Stomach (tissue), 9 donors: ENCODE measurements around the gene SPOCD1. TPM values are rescaled to one million over a fixed set of nuclear protein-coding genes. Genes with fewer than 3 reads are reported as not detected.

Experiments
- DNase-seq, 2 donors: peaks; one replicate each; pipeline versions ENCODE4 v3.0.0 to v3.0.0-alpha.2; 2013 to 2019
- H3K27ac ChIP-seq, 5 donors: fragments of 200-600 bp in 4 of 5; sonication (generic) in 4 of 5; one replicate each; pipeline ENCODE4 v1.5.1; 2013 to 2019; ENCODE audit warnings: mild to moderate bottlenecking in 1 of 5, moderate library complexity in 1 of 5
- H3K27me3 ChIP-seq, 3 donors: fragments of 200-600 bp; sonication (generic); one replicate each; pipeline ENCODE4 v1.5.1; 2017 to 2019; ENCODE audit warnings: mixed run types in 1 of 3
- H3K36me3 ChIP-seq, 4 donors: fragments of 200-600 bp; sonication (generic); 1 replicate in 3 of 4; 2 replicates in 1 of 4; pipeline ENCODE4 v1.5.1; 2016 to 2019
- H3K4me1 ChIP-seq, 4 donors: fragments of 200-600 bp; sonication (generic); one replicate each; pipeline ENCODE4 v1.5.1; 2016 to 2019
- H3K4me3 ChIP-seq, 4 donors: fragments of 200-600 bp; sonication (generic) in 3 of 4; one replicate each; pipeline ENCODE4 v1.5.1; 2016 to 2019; ENCODE audit warnings: mild to moderate bottlenecking in 1 of 4
- H3K9me3 ChIP-seq, 4 donors: fragments of 200-600 bp; sonication (generic); one replicate each; pipeline ENCODE4 v1.5.1; 2016 to 2019
- CTCF ChIP-seq, 7 experiments: fragments of 450-650 bp in 4 of 7; fragments of 200-600 bp in 3 of 7; sonication (generic) in 3 of 7; IDR thresholded peaks; one replicate each; pipeline ENCODE4 v1.5.1; 2016 to 2019; ENCODE audit warnings: antibody characterized with exemption in 7 of 7, control low read depth in 2 of 7, mild to moderate bottlenecking in 1 of 7
- EP300 ChIP-seq: sonication (generic); formaldehyde crosslinking; IDR thresholded peaks from one replicate; pipeline ENCODE4 v1.6.1; 2017; ENCODE audit warnings: antibody characterized with exemption
- POLR2A ChIP-seq, 4 donors: fragments of 450-650 bp; IDR thresholded peaks; one replicate each; pipeline ENCODE4 v1.6.1; 2016; ENCODE audit warnings: antibody characterized with exemption in 4 of 4, control low read depth in 2 of 4, mild to moderate bottlenecking in 1 of 4, moderate library complexity in 1 of 4
- POLR2AphosphoS5 ChIP-seq, 3 donors: sonication (generic); formaldehyde crosslinking; IDR thresholded peaks; one replicate each; pipeline ENCODE4 v1.6.1; 2016; ENCODE audit warnings: antibody characterized with exemption in 3 of 3
- WGBS, 5 donors: extraction: QIAGEN DNeasy Blood & Tissue Kit in 3 of 5; methylation state at CpG; one replicate each; pipeline versions ENCODE4 v1.1.5 to v1.1.7; 2013 to 2018; 5-methylcytosine and 5-hydroxymethylcytosine counted together
- intact Hi-C: fragments of 100-400 bp; cut with DNase I; formaldehyde crosslinking; loops from one replicate; pipeline ENCODE4 v1.15.1; 2023; ENCODE audit warnings: low total_unique reads
- polyA plus RNA-seq, 3 donors: library from polyadenylated mRNA; stranded (reverse); fragments of 200-250 nt; gene quantifications; one replicate each; pipeline ENCODE4 v1.2.3, GENCODE V29; 2013
- total RNA-seq, 5 donors: library from RNA; depleted of rRNA; stranded (reverse); fragments of >200 nt; gene quantifications; one replicate each; pipeline versions ENCODE4 v1.1.0 to v1.2.3, GENCODE V29; 2014 to 2016
- donor health status: healthy with polysubstance abuse.
- donor health status: Bipolar disorder and iron deficiency.
- donor health status: healthy.

The SPOCD1 gene
- total and polyA plus RNA-seq, 8 donors: 0.55 to 11.1 (median 4.5) TPM; not detected in 1

DNA sequence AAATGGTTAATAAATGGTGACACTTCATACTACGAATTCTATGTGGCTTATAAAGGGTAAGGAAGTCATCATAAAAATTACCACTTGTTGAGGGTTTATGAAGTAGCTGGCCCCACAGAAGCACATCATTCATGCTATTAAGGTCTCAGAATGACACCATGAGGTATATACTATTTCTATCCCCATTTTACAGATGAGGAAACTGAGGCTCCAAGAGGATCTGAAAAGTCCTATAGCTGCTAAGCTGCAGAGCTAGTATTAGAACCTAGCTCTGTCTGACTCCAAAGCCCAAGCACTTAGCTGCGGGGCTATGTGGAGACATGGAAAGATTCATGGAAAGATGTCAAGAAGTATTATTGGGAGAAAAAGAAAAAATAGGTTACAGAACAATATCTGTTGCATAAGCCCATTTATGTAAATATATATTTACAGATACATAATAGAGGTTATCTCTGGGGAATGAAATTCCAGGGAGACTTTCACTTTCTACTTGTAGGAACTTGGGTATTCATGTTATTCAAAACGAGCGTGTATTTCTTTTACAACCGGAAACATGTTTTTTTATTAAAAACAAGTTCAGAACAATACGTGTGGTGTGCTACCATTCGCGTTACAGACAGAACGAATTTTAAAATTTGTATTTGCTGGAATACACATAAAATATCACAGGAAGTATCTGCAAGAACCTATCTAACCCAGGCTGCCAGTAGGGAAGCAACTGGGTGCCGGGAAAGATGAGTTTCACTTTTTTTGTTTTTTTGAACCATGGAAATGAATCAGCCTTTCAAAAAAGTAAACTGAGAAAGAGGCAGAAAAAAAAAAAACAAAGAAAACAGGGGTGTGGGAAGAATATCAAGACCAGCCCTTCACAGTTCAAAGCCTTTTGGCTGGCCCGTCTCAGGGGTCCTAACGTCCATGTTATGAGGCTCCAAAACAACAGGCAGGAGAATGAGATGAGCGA is 13.4 kb downstream of the SPOCD1 start:
- no peaks in the 10 kb centered on the region for H3K9me3 ChIP-seq
- H3K27me3 ChIP-seq: peaks cover 0 to 6% (median 0%) of the 10 kb centered on the region in 3 donors
- H3K27ac ChIP-seq: peak overlapping the region in 3 of 5 donors; percentile 4 to 60 (median 35)
- H3K4me3 ChIP-seq: peak overlapping the region in 3 of 4 donors; percentile 16 to 23 (median 21)
- no peak for DNase-seq
- TF ChIP-seq CTCF (IDR thresholded peaks at IDR 0.05) (no peak), POLR2AphosphoS5 (IDR thresholded peaks at IDR 0.05) (no peak), POLR2A (IDR thresholded peaks at IDR 0.05) (no peak), EP300 (no peak)
- H3K4me1 ChIP-seq: no peaks in the 10 kb centered on the region
- H3K36me3 ChIP-seq: no peaks in the 10 kb centered on the region
- intact Hi-C loops: no loop called here
- WGBS, 5 donors: 32 to 48% (median 36%) methylated on average over 13 of the region's 13 CpGs

- H3K36me3 ChIP-seq: no peaks in the 10 kb centered on the region
- WGBS, 5 donors: 73 to 88% (median 79%) methylated on average over 1 of the region's 1 CpG
Observed at GRCh38 chr1:31801458-31801857, 14.4 kb downstream of the SPOCD1 start.

DNA sequence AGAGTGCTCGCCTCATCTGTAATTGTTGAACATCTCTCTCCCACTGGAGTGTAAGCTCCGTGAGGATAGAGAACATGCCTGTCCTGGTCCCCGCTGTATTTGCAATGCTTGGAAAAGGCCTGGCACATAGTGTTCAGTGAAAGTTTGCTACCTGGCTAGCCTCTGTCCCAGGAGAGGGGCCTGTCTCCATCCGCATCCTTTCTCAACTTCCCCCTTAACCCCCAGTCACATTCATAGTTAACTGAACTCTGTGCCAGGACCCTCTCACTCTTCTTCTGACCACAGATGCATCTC is 15.2 kb downstream of the SPOCD1 start:
- no peaks in the 10 kb centered on the region for H3K36me3 ChIP-seq
- no peaks in the 10 kb centered on the region for H3K9me3 ChIP-seq
- no peak overlapping the region for H3K27ac ChIP-seq
- H3K4me3 ChIP-seq: no peak overlapping the region
- no peak for TF ChIP-seq EP300
- no peak for TF ChIP-seq CTCF (IDR thresholded peaks at IDR 0.05)
- no peak for TF ChIP-seq POLR2AphosphoS5 (IDR thresholded peaks at IDR 0.05)
- H3K4me1 ChIP-seq: no peaks in the 10 kb centered on the region
- WGBS, 5 donors: 97 to 100% (median 97%) methylated on average over 3 to 4 of the region's 4 CpGs
- DNase-seq: no peak
- peaks cover 0 to 15% (median 0%) of the 10 kb centered on the region in 3 donors for H3K27me3 ChIP-seq
- intact Hi-C loops: no loop called here

More at GRCh38 chr1:31801458-31801857, 14.4 kb downstream of the SPOCD1 start:
- DNase-seq: no peak
- TF ChIP-seq POLR2A (IDR thresholded peaks at IDR 0.05) (no peak), EP300 (no peak), POLR2AphosphoS5 (IDR thresholded peaks at IDR 0.05) (no peak), CTCF (IDR thresholded peaks at IDR 0.05) (no peak)
- Histone ChIP-seq H3K27me3 (peaks cover 0 to 14% (median 0%) of the 10 kb centered on the region in 3 donors), H3K4me3 (no peak overlapping the region), H3K9me3 (no peaks in the 10 kb centered on the region), H3K27ac (no peak overlapping the region), H3K4me1 (no peaks in the 10 kb centered on the region)
- intact Hi-C loops: no loop called here

DNA sequence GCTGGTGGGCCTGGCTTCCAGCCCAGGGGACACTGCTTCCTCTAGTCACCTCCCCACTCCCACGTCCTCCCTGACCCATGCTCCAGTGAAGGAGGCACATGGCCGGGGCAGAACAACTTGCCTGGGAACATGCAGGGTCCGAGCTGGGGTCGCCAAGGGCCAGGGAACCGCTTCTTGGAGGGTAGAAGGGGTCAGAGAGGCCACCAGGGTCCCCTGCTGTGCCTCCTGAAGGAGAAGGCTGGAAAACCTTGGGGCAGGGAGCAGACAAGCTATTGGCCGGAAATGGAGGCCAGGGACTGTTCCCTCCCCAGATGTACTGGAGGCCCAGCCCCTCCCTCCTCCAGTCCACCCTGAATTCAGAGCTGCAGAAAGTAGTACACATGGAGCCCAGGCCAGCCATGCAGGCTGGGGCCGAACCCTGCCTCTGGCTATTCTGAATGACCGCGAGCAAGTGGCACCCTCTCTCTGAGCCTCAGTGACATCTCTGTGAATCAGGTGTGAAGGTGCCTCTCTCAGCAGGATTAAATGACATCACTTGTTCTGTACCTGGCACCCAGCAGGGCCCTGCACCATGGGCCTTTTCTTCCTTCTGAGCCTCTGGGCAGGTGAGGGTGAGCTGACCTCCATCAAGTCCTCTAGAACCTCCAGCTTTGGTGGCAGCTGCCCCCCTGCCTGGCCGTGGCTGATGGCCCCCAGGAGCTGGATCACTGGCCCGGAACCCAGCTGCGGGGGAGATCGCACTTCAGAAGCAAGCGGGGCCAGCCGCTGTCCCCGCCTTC is 15.7 kb downstream of the SPOCD1 start:
- no peaks in the 10 kb centered on the region for H3K4me1 ChIP-seq
- intact Hi-C loops: no loop called here
- H3K4me3 ChIP-seq: no peak overlapping the region
- no peak for DNase-seq
- WGBS, 5 donors: 87 to 93% (median 90%) methylated on average over 6 to 16 of the region's 16 CpGs
- no peak overlapping the region for H3K27ac ChIP-seq
- no peaks in the 10 kb centered on the region for H3K36me3 ChIP-seq
- no peak for TF ChIP-seq CTCF (IDR thresholded peaks at IDR 0.05)
- no peak for TF ChIP-seq POLR2AphosphoS5 (IDR thresholded peaks at IDR 0.05)
- TF ChIP-seq EP300: no peak
- no peak for TF ChIP-seq POLR2A (IDR thresholded peaks at IDR 0.05)
- no peaks in the 10 kb centered on the region for H3K9me3 ChIP-seq
- H3K27me3 ChIP-seq: peaks cover 0 to 15% (median 0%) of the 10 kb centered on the region in 3 donors
